Psoas muscle (tissue), 8 donors: ENCODE results near the gene KRTAP21-2. TPM values are rescaled to one million over a fixed set of nuclear protein-coding genes. Genes with fewer than 3 reads are reported as not detected.

Experiments
- ATAC-seq, 4 donors: fragments of 200-7000 bp; cut with Tn5 transposase; one replicate each; pipeline ENCODE4 v1.9.1; 2020; ENCODE audit warnings: moderate library complexity in 3 of 4, mild to moderate bottlenecking in 2 of 4
- DNase-seq, 2 donors: peaks; one replicate each; pipeline ENCODE4 v3.0.0-alpha.2; 2020
- H3K27ac ChIP-seq: fragments of 200-600 bp; one replicate; pipeline ENCODE4 v1.8.0; 2022
- H3K27me3 ChIP-seq, 3 donors: fragments of 200-600 bp in 1 of 3; one replicate each; pipeline versions ENCODE4 v1.6.1 to v1.8.0; 2013 to 2022; ENCODE audit warnings: low read length in 2 of 3, mild to moderate bottlenecking in 2 of 3, moderate library complexity in 1 of 3; ENCODE audit not compliant: insufficient read depth in 3 of 3
- H3K36me3 ChIP-seq, 2 donors: fragments of 200-600 bp in 1 of 2; one replicate each; pipeline versions ENCODE4 v1.6.1 to v1.8.0; 2013 to 2022; ENCODE audit warnings: low read depth in 1 of 2, mild to moderate bottlenecking in 1 of 2, moderate library complexity in 1 of 2; ENCODE audit not compliant: insufficient read depth in 1 of 2
- H3K4me1 ChIP-seq: fragments of 200-600 bp; one replicate; pipeline ENCODE4 v1.8.0; 2022
- H3K4me3 ChIP-seq: fragments of 200-600 bp; one replicate; pipeline ENCODE4 v1.8.0; 2022; ENCODE audit warnings: mild to moderate bottlenecking
- H3K9me3 ChIP-seq: fragments of 200-600 bp; one replicate; pipeline ENCODE4 v1.8.0; 2022
- WGBS, 3 donors: extraction: QIAGEN DNeasy Blood & Tissue Kit; methylation state at CpG; one replicate each; pipeline versions ENCODE4 v1.1.6 to v1.1.7; 2013; 5-methylcytosine and 5-hydroxymethylcytosine counted together
- intact Hi-C, 2 donors: fragments of 100-400 bp; cut with DNase I; formaldehyde crosslinking; loops; one replicate each; pipeline versions ENCODE4 v1.11.0 to v1.14.2; 2022
- polyA plus RNA-seq, 3 donors: library from polyadenylated mRNA; stranded (reverse); fragments of 200-250 nt; gene quantifications; one replicate each; pipeline ENCODE4 v1.2.3, GENCODE V29; 2013
- total RNA-seq, 4 donors: library from RNA; stranded (reverse); fragmentation: NEBNext Ultra II Directional in 2 of 4; extraction: Animal tissue kit (Norgen Biotek cat#: 25700) in 2 of 4; gene quantifications; one replicate each; pipeline versions ENCODE4 v1.2.1 to v1.2.4, GENCODE V29; 2021 to 2023
- TF ChIP-seq, protein P1 (sequence below): fragments of 200-600 bp; IDR thresholded peaks from one replicate; pipeline ENCODE4 v1.8.0; 2022; ENCODE audit warnings: antibody characterized with exemption
- donor health status: healthy with polysubstance abuse.
- donor health status: DM: no; HTN: no; CAD: no; lungs with moderate emphysema.
- donor health status: Bipolar disorder and iron deficiency.
- donor health status: healthy.
- donor health status: DM: yes; HTN: yes; CAD: no.
- donor health status: DM: no; HTN: no; CAD: no.
- donor health status: DM: no; HTN: no; CAD: no.
- donor health status: DM: yes; HTN: yes; CAD: no.

KRTAP21-2 gene
- total and polyA plus RNA-seq, 7 donors, result not detected

DNA sequence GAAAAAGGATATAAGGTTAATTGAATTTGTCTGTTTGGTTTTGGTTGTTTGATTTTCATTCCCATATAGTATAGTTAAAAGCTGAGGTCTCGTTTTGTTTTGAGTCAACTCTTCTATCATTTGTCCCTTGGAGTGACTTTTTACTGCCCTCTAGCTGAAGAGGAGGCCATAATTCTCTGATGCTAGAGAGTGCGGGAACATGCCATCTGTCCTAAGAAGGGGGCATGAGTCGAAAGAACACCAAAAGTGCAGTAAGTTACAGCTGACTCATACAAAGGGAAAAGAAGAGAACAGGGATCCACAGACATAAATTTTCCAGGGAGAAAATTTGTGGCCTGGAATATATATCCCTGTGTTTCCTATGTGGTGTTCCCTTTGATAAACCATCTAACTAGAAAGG, 32.6 kb downstream of the KRTAP21-2 start:
- DNase-seq (no peak), ATAC-seq (no peak)
- Histone ChIP-seq H3K9me3 (peaks cover 10% of the 10 kb centered on the region), H3K36me3 (no peaks in the 10 kb centered on the region), H3K27me3 (no peaks in the 10 kb centered on the region), H3K4me3 (no peak overlapping the region), H3K4me1 (no peaks in the 10 kb centered on the region), H3K27ac (no peak overlapping the region)
- TF ChIP-seq, protein P1, sequence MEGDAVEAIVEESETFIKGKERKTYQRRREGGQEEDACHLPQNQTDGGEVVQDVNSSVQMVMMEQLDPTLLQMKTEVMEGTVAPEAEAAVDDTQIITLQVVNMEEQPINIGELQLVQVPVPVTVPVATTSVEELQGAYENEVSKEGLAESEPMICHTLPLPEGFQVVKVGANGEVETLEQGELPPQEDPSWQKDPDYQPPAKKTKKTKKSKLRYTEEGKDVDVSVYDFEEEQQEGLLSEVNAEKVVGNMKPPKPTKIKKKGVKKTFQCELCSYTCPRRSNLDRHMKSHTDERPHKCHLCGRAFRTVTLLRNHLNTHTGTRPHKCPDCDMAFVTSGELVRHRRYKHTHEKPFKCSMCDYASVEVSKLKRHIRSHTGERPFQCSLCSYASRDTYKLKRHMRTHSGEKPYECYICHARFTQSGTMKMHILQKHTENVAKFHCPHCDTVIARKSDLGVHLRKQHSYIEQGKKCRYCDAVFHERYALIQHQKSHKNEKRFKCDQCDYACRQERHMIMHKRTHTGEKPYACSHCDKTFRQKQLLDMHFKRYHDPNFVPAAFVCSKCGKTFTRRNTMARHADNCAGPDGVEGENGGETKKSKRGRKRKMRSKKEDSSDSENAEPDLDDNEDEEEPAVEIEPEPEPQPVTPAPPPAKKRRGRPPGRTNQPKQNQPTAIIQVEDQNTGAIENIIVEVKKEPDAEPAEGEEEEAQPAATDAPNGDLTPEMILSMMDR, result no peak
- intact Hi-C loops, result no loop called here
- 48 to 65% (median 56%) methylated on average over 3 of the region's 3 CpGs for WGBS, 3 donors

DNA sequence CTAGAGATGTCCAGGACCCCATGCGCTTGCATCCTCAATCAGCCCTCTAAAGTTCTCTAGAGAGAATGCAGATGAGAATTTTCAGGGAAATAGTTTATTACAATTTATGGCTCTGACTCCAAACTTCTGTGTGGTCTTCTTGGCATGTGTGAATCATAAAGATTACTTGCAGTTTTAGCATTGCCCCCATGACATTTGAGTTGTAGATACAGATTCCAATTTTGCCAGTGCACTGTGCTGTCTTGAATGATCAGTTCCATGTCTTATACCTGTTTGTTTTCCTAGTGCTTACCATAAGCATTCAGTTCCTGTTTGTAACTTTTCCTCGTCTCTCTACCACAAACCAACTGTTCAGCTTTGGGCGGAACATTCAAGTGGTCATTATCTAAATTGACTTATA, 33.3 kb downstream of the KRTAP21-2 start:
- intact Hi-C loops, result no loop called here
- H3K4me1 ChIP-seq, result no peaks in the 10 kb centered on the region
- no peak overlapping the region for H3K27ac ChIP-seq
- no peaks in the 10 kb centered on the region for H3K27me3 ChIP-seq
- WGBS, 3 donors, result 84 to 86% (median 86%) methylated on average over 3 of the region's 3 CpGs
- TF ChIP-seq, protein P1, result no peak
- DNase-seq (no peak), ATAC-seq (no peak)
- no peaks in the 10 kb centered on the region for H3K36me3 ChIP-seq
- H3K9me3 ChIP-seq, result peaks cover 10% of the 10 kb centered on the region
- no peak overlapping the region for H3K4me3 ChIP-seq

DNA sequence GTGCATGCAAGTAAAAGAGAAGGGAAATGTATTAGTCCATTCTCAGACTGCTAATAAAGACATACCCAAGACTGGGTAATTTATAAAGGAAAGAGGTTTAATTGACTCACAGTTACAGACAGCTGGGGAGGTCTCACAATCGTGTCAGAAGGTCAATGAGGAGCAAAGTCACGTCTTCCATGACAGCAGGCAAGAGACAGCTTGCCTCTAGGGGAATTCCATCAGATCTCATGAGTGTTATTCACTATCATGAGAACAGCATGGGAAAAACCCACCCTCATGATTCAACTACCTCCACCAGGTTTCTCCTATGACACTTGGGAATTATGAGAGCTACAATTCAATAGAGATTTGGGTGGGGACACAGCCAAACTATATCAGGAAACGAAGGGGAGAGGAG, 36.6 kb downstream of the KRTAP21-2 start:
- Histone ChIP-seq H3K27me3 (no peaks in the 10 kb centered on the region), H3K4me3 (no peak overlapping the region), H3K36me3 (no peaks in the 10 kb centered on the region), H3K4me1 (no peaks in the 10 kb centered on the region), H3K9me3 (peaks cover 10% of the 10 kb centered on the region), H3K27ac (no peak overlapping the region)
- ATAC-seq, result no peak
- WGBS, 3 donors, result 22 to 31% (median 29%) methylated on average over 3 of the region's 3 CpGs
- TF ChIP-seq, protein P1, result no peak
- intact Hi-C loops, result no loop called here
- DNase-seq, result no peak

DNA sequence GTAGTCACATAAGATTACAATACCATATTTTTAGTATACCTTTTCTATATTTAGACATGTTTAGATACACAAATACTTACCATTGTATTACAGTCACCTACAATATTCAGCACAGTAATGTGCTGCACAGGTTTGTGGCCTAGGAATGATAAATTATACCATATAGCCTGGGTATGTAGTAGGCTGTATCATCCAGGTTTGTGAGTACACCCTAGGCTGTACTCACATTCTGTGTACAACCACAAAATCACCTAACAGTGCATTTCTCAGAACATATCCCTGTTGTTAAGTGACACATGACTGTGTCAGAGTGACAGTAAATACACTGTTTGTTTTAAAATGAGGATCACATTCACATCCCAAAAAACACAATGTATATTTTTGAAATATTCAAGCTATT, 39.6 kb downstream of the KRTAP21-2 start:
- TF ChIP-seq, protein P1, result no peak
- Histone ChIP-seq H3K27me3 (no peaks in the 10 kb centered on the region), H3K9me3 (peaks cover 4% of the 10 kb centered on the region), H3K4me1 (no peaks in the 10 kb centered on the region), H3K27ac (no peak overlapping the region), H3K4me3 (no peak overlapping the region), H3K36me3 (no peaks in the 10 kb centered on the region)
- DNase-seq (no peak), ATAC-seq (no peak)
- intact Hi-C loops, result no loop called here

Other genes starting within 250 kb of the KRTAP21-2 start
- gene KRTAP19-5, start 245.1 kb downstream of the KRTAP21-2 start, total RNA-seq, result not detected
- gene KRTAP19-5, start 245.1 kb downstream of the KRTAP21-2 start, polyA plus RNA-seq, result not detected
- gene KRTAP19-6, start 205.4 kb downstream of the KRTAP21-2 start, total RNA-seq, result not detected
- gene KRTAP19-6, start 205.4 kb downstream of the KRTAP21-2 start, polyA plus RNA-seq, result not detected
- gene KRTAP19-7, start 185.9 kb downstream of the KRTAP21-2 start, total RNA-seq, result not detected
- gene KRTAP19-7, start 185.9 kb downstream of the KRTAP21-2 start, polyA plus RNA-seq, result not detected
- not detected for gene KRTAP22-2, start 156.9 kb downstream of the KRTAP21-2 start, total RNA-seq
- not detected for gene KRTAP22-2, start 156.9 kb downstream of the KRTAP21-2 start, polyA plus RNA-seq
- not detected for gene KRTAP6-3, start 154.8 kb downstream of the KRTAP21-2 start, total RNA-seq
- gene KRTAP6-3, start 154.8 kb downstream of the KRTAP21-2 start, polyA plus RNA-seq, result not detected
- gene KRTAP6-2, start 148.4 kb downstream of the KRTAP21-2 start, total RNA-seq, result not detected
- not detected for gene KRTAP6-2, start 148.4 kb downstream of the KRTAP21-2 start, polyA plus RNA-seq
- gene KRTAP22-1, start 146.2 kb downstream of the KRTAP21-2 start, total RNA-seq, result not detected
- gene KRTAP22-1, start 146.2 kb downstream of the KRTAP21-2 start, polyA plus RNA-seq, result not detected
- not detected for gene KRTAP6-1, start 133.3 kb downstream of the KRTAP21-2 start, total RNA-seq
- gene KRTAP6-1, start 133.3 kb downstream of the KRTAP21-2 start, polyA plus RNA-seq, result not detected
- not detected for gene KRTAP20-1, start 130.8 kb downstream of the KRTAP21-2 start, total RNA-seq
- not detected for gene KRTAP20-1, start 130.8 kb downstream of the KRTAP21-2 start, polyA plus RNA-seq
- not detected for gene KRTAP20-4, start 126.6 kb downstream of the KRTAP21-2 start, total RNA-seq
- not detected for gene KRTAP20-4, start 126.6 kb downstream of the KRTAP21-2 start, polyA plus RNA-seq
- not detected for gene KRTAP20-2, start 112.1 kb downstream of the KRTAP21-2 start, total RNA-seq
- gene KRTAP20-2, start 112.1 kb downstream of the KRTAP21-2 start, polyA plus RNA-seq, result not detected
- not detected for gene KRTAP20-3, start 104.4 kb downstream of the KRTAP21-2 start, total RNA-seq
- not detected for gene KRTAP20-3, start 104.4 kb downstream of the KRTAP21-2 start, polyA plus RNA-seq
- not detected for gene KRTAP21-3, start 28.5 kb downstream of the KRTAP21-2 start, total RNA-seq
- not detected for gene KRTAP21-3, start 28.5 kb downstream of the KRTAP21-2 start, polyA plus RNA-seq
- not detected for gene KRTAP21-1, start 8.2 kb upstream of the KRTAP21-2 start, total RNA-seq
- gene KRTAP21-1, start 8.2 kb upstream of the KRTAP21-2 start, polyA plus RNA-seq, result not detected
- not detected for gene KRTAP8-1, start 66.0 kb upstream of the KRTAP21-2 start, total RNA-seq
- not detected for gene KRTAP8-1, start 66.0 kb upstream of the KRTAP21-2 start, polyA plus RNA-seq
- not detected for gene KRTAP7-1, start 82.5 kb upstream of the KRTAP21-2 start, total RNA-seq
- gene KRTAP7-1, start 82.5 kb upstream of the KRTAP21-2 start, polyA plus RNA-seq, result not detected
- not detected for gene KRTAP11-1, start 134.3 kb upstream of the KRTAP21-2 start, total RNA-seq
- gene KRTAP11-1, start 134.3 kb upstream of the KRTAP21-2 start, polyA plus RNA-seq, result not detected